Lower lobe of right lung (tissue), 2 donors: ENCODE results near the gene DTNBP1. TPM values are rescaled to one million over a fixed set of nuclear protein-coding genes. Genes with fewer than 3 reads are reported as not detected.

Experiments used
- ATAC-seq, 2 donors: fragments of 200-7000 bp; cut with Tn5 transposase; one replicate each; pipeline ENCODE4 v1.9.1; 2020 to 2022; ENCODE audit warnings: mild to moderate bottlenecking in 2 of 2, moderate library complexity in 2 of 2
- DNase-seq: peaks from one replicate; pipeline ENCODE4 v3.0.0-alpha.2; 2020
- H3K27ac ChIP-seq: fragments of 200-600 bp; one replicate; pipeline ENCODE4 v1.8.0; 2022
- H3K27me3 ChIP-seq: fragments of 200-600 bp; one replicate; pipeline ENCODE4 v1.8.0; 2022; ENCODE audit warnings: low read depth
- H3K36me3 ChIP-seq: fragments of 200-600 bp; one replicate; pipeline ENCODE4 v1.8.0; 2022; ENCODE audit warnings: mild to moderate bottlenecking
- H3K4me1 ChIP-seq: fragments of 200-600 bp; one replicate; pipeline ENCODE4 v1.8.0; 2022
- H3K4me3 ChIP-seq: fragments of 200-600 bp; one replicate; pipeline ENCODE4 v1.8.0; 2022; ENCODE audit warnings: mild to moderate bottlenecking
- H3K9me3 ChIP-seq: fragments of 200-600 bp; one replicate; pipeline ENCODE4 v1.8.0; 2022
- intact Hi-C: fragments of 100-400 bp; cut with DNase I; formaldehyde crosslinking; loops from one replicate; pipeline ENCODE4 v1.11.0; 2022
- total RNA-seq: library from RNA; stranded (reverse); fragmentation: NEBNext Ultra II Directional; extraction: Animal tissue kit (Norgen Biotek cat#: 25700); gene quantifications from one replicate; pipeline ENCODE4 v1.2.1, GENCODE V29; 2021
- TF ChIP-seq, protein P1 (sequence below): fragments of 200-600 bp; IDR thresholded peaks from one replicate; pipeline ENCODE4 v1.8.0; 2022; ENCODE audit warnings: antibody characterized with exemption, mild to moderate bottlenecking
- donor health status: DM: no; HTN: yes; CAD: no; lungs with severe emphysema.

The DTNBP1 gene
- total RNA-seq, 1 donor from 2014 or later: 25.9 TPM

DNA sequence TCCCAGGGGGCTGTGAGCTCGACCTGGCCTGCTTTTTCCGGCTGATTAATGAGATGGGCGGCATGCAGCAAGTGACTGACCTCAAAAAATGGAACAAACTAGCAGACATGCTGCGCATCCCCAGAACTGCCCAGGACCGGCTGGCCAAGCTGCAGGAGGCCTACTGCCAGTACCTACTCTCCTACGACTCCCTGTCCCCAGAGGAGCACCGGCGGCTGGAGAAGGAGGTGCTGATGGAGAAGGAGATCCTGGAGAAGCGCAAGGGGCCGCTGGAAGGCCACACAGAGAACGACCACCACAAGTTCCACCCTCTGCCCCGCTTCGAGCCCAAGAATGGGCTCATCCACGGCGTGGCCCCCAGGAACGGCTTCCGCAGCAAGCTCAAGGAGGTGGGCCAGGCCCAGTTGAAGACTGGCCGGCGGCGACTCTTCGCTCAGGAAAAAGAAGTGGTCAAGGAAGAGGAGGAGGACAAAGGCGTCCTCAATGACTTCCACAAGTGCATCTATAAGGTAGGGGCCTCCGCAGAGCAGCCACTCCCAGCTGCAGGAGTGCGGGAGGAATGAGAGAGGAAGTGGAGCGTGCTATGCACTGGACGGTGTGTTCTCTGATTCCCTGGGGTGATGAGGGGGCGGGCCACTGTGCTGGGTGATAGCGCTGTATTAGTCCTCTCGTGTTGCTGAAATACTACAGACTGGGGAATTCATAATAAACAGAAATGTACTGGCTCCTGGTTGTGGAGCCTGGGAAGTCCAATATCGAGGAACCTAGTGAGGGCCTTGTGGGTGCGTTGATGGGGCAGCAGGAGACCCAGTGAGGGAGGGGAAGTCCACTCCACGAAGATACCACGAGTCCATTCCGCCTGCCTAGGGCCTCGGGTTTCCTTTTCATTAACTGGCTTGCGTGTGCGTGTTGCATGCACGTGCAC lies 161.7 kb downstream of the DTNBP1 start:
- TF ChIP-seq, protein P1, sequence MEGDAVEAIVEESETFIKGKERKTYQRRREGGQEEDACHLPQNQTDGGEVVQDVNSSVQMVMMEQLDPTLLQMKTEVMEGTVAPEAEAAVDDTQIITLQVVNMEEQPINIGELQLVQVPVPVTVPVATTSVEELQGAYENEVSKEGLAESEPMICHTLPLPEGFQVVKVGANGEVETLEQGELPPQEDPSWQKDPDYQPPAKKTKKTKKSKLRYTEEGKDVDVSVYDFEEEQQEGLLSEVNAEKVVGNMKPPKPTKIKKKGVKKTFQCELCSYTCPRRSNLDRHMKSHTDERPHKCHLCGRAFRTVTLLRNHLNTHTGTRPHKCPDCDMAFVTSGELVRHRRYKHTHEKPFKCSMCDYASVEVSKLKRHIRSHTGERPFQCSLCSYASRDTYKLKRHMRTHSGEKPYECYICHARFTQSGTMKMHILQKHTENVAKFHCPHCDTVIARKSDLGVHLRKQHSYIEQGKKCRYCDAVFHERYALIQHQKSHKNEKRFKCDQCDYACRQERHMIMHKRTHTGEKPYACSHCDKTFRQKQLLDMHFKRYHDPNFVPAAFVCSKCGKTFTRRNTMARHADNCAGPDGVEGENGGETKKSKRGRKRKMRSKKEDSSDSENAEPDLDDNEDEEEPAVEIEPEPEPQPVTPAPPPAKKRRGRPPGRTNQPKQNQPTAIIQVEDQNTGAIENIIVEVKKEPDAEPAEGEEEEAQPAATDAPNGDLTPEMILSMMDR: no peak
- intact Hi-C loops: no loop called here
- H3K4me1 ChIP-seq: peaks cover 12% of the 10 kb centered on the region
- DNase-seq: no peak
- no peak overlapping the region for H3K4me3 ChIP-seq
- peaks cover 57% of the 10 kb centered on the region for H3K36me3 ChIP-seq
- no peaks in the 10 kb centered on the region for H3K9me3 ChIP-seq
- ATAC-seq: no peak
- no peaks in the 10 kb centered on the region for H3K27me3 ChIP-seq
- no peak overlapping the region for H3K27ac ChIP-seq

DNA sequence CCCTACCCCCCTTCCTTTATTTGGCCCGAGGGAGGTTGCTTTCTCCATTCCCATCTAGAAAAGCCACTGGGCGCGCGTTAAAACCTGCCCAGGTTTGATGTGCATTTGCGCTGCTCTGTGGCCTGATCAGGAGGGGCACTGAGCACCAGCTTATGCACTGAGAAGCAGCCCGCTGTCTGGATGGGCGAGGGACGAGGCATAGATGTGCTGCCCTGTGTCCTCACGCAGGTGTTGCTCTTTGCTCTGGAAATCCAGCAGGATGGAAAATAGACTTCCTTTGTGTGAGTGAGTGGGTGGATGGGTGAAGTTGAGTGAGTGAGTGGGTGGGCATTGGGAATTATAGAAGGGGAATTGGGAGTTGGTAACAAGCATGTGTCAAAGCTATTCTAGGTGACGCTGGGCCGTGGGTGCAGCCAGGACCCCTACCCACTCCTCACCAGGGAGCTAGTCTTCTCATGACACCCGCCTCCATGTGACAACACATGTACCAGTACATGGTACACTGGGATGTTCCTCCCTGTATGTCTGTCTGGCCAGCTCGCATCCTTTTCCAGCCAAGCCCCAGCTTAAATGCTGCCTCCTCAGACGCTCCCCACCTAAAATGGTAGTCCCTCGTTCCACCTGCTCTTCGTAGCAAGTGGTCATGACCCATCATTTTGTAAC lies 162.6 kb downstream of the DTNBP1 start:
- no peak for ATAC-seq
- H3K27ac ChIP-seq: no peak overlapping the region
- no peaks in the 10 kb centered on the region for H3K27me3 ChIP-seq
- H3K4me1 ChIP-seq: peaks cover 8% of the 10 kb centered on the region
- no peak overlapping the region for H3K4me3 ChIP-seq
- intact Hi-C loops: no loop called here
- H3K36me3 ChIP-seq: peaks cover 57% of the 10 kb centered on the region
- H3K9me3 ChIP-seq: no peaks in the 10 kb centered on the region
- DNase-seq: no peak
- TF ChIP-seq, protein P1: no peak

DNA sequence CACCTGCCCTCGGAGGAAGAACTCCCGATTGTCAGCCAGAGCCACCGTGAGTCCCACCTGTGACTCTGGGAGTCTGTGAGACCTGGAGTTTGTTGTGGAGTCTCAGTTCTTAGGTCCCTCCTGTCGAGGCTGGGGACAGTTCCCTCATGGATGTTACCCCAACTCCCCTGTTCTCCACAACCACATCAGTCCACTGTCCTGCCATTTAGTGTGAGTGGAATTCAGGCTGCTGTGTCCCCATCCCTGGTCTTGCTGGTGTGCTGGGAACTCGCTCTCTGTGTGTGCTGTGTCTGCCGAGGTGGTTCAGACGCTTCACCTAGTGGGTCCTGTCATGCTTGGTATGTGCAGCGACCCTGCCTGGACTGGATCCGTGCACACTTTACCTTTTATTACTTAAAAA lies 163.2 kb downstream of the DTNBP1 start:
- TF ChIP-seq, protein P1: no peak
- DNase-seq (no peak), ATAC-seq (no peak)
- Histone ChIP-seq H3K27ac (no peak overlapping the region), H3K4me1 (peaks cover 10% of the 10 kb centered on the region), H3K9me3 (no peaks in the 10 kb centered on the region), H3K36me3 (peaks cover 52% of the 10 kb centered on the region), H3K27me3 (no peaks in the 10 kb centered on the region), H3K4me3 (no peak overlapping the region)
- intact Hi-C loops: loop anchor here (10.0 kb wide), 1 partner anchor 125 kb away; no protein-coding TSS in a partner anchor

DNA sequence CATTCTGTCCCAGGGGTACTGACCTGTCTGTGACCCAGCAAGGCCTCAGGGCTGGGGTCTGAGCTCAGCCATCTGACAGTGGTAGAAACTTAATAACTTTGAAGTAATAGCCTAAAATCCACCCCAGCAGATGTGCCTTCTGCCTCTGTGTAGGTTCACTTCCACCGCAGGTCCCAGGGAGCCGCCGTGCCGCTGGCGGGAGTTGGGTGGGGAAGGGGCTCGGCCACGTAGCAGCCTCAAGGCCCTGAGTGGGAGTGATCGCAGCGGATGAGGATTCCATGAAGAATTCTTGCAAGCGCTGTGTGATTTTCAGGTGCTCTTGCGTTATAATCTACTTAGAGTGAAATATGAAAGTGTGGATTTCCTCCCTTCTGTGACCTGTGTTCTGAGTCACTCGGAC lies 163.7 kb downstream of the DTNBP1 start:
- ATAC-seq (no peak), DNase-seq (no peak)
- no peaks in the 10 kb centered on the region for H3K9me3 ChIP-seq
- no peak overlapping the region for H3K4me3 ChIP-seq
- intact Hi-C loops: loop anchor here (10.0 kb wide), 1 partner anchor 126 kb away; no protein-coding TSS in a partner anchor
- H3K36me3 ChIP-seq: peaks cover 48% of the 10 kb centered on the region
- no peaks in the 10 kb centered on the region for H3K27me3 ChIP-seq
- no peak overlapping the region for H3K27ac ChIP-seq
- peaks cover 10% of the 10 kb centered on the region for H3K4me1 ChIP-seq
- TF ChIP-seq, protein P1: no peak

DNA sequence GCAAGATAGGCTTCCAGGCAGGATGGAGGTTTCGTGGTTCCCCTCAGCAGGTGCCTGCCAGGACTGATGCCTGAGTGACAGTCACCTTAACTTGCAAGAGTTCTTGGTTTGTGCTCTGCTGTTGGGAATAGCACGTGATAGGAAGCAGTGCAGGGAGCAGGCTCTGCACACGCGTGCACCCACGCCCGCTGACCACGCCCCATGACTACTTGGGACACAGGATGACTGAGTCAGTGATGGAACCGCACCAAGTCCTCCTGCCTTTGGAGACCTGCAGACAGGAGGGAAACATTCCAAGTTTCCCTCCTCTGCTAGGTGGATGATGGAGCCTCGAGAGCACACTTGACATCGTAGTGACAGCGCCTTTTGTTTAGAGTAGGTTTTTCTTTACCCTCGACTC lies 164.2 kb downstream of the DTNBP1 start:
- Histone ChIP-seq H3K27ac (no peak overlapping the region), H3K36me3 (peaks cover 44% of the 10 kb centered on the region), H3K4me3 (no peak overlapping the region), H3K27me3 (no peaks in the 10 kb centered on the region), H3K9me3 (no peaks in the 10 kb centered on the region), H3K4me1 (peaks cover 10% of the 10 kb centered on the region)
- ATAC-seq (peak; percentile 55), DNase-seq (no peak)
- intact Hi-C loops: loop anchor here (10.0 kb wide), 1 partner anchor 126 kb away; no protein-coding TSS in a partner anchor
- TF ChIP-seq, protein P1: no peak
